ENCODE data around the gene PDPK1.
"Not testable (repeated sequence)": the region's sequence is repeated elsewhere in the genome, so short reads cannot be mapped to it uniquely, and the experiment has no call there.

- not testable (repeated sequence) for TF ChIP-seq CTCF, POLR2A (IDR thresholded peaks at IDR 0.05)
Observed at GRCh38 chr16:2602175-2602574, 64.4 kb downstream of the PDPK1 start.

Data from lower leg skin (tissue), 3 donors.